Adrenal gland (tissue), 12 donors: ENCODE data around the gene FAS. TPM values are rescaled to one million over a fixed set of nuclear protein-coding genes. Genes with fewer than 3 reads are reported as not detected.
A peak's percentile ranks its signal among the peaks of the same experiment; 100 is the strongest.

ENCODE experiments used
- DNase-seq, 7 donors: peaks; one replicate each; pipeline ENCODE4 v3.0.0-alpha.2; 2019 to 2020
- H3K27ac ChIP-seq, 5 donors: fragments of 200-600 bp; sonication (generic) in 4 of 5; 1 replicate in 3 of 5; 2 replicates in 2 of 5; pipeline versions ENCODE4 v1.5.1 to v1.8.0; 2016 to 2020; ENCODE audit warnings: mild to moderate bottlenecking in 1 of 5
- H3K27me3 ChIP-seq: fragments of 200-600 bp; 2 replicates; pipeline ENCODE4 v1.8.0; 2021
- H3K36me3 ChIP-seq, 2 donors: fragments of 200-600 bp; replicated peaks in 1 of 2; 1 replicate in 1 of 2; 2 replicates in 1 of 2; pipeline versions ENCODE4 v1.5.1 to v1.8.0; 2018 to 2022
- H3K4me1 ChIP-seq, 2 donors: fragments of 200-600 bp; replicated peaks in 1 of 2; 1 replicate in 1 of 2; 2 replicates in 1 of 2; pipeline versions ENCODE4 v1.5.1 to v1.8.0; 2018 to 2021
- H3K4me3 ChIP-seq, 4 donors: fragments of 200-600 bp; sonication (generic) in 3 of 4; one replicate each; pipeline ENCODE4 v1.5.1; 2016 to 2018
- H3K9me3 ChIP-seq, 3 donors: fragments of 200-600 bp; sonication (generic) in 1 of 3; replicated peaks in 1 of 3; 1 replicate in 2 of 3; 2 replicates in 1 of 3; pipeline versions ENCODE4 v1.5.1 to v1.8.0; 2016 to 2021
- CTCF ChIP-seq, 6 experiments: fragments of 450-650 bp in 4 of 6; fragments of 200-600 bp in 2 of 6; sonication (generic) in 1 of 6; IDR thresholded peaks; 1 replicate in 5 of 6; 2 replicates in 1 of 6; pipeline versions ENCODE4 v1.5.1 to v1.8.0; 2016 to 2021; ENCODE audit warnings: antibody characterized with exemption in 6 of 6, mild to moderate bottlenecking in 2 of 6, moderate library complexity in 1 of 6
- POLR2A ChIP-seq, 2 donors: fragments of 450-650 bp; IDR thresholded peaks; one replicate each; pipeline ENCODE4 v1.6.1; 2017; ENCODE audit warnings: antibody characterized with exemption in 2 of 2, mild to moderate bottlenecking in 2 of 2, moderate library complexity in 1 of 2
- WGBS, 4 donors: extraction: QIAGEN DNeasy Blood & Tissue Kit in 2 of 4; methylation state at CpG; one replicate each; pipeline versions ENCODE4 v1.1.5 to v1.1.7; 2013 to 2017; 5-methylcytosine and 5-hydroxymethylcytosine counted together
- intact Hi-C, 2 donors: fragments of 100-400 bp; cut with DNase I; formaldehyde crosslinking; loops; one replicate each; pipeline versions ENCODE4 v1.14.1 to v1.15.0; 2022 to 2023
- polyA plus RNA-seq, 3 donors: library from polyadenylated mRNA; stranded (reverse); fragments of 200-250 nt in 2 of 3; fragments of 350-450 nt in 1 of 3; fragmentation: Illumina TruSeq in 1 of 3; extraction: RNeasy Lipid Tissue Mini Kit (QIAGEN cat#74804) in 1 of 3; gene quantifications; one replicate each; pipeline ENCODE4 v1.2.3, GENCODE V29; 2013 to 2014
- total RNA-seq, 9 donors: library from RNA; depleted of rRNA in 4 of 9; stranded (reverse); fragments of >200 nt in 4 of 9; fragments of 120-200 nt in 1 of 9; fragmentation: NEBNext Ultra II Directional in 1 of 9; extraction: Animal tissue kit (Norgen Biotek cat#: 25700) in 1 of 9; gene quantifications; one replicate each; pipeline versions ENCODE4 v1.1.0 to v1.2.4, GENCODE V29; 2013 to 2023
- donor health status: healthy with polysubstance abuse.
- donor health status: Bipolar disorder and iron deficiency.
- donor health status: DM: yes; HTN: yes; CAD: no.
- donor health status: DM: no; HTN: no; CAD: no.
- donor health status: DM: no; HTN: no; CAD: no.
- donor health status: DM: yes; HTN: yes; CAD: no.

The FAS gene
- total and polyA plus RNA-seq, 12 donors, result 9.8 to 236 (median 49.5) TPM

DNA sequence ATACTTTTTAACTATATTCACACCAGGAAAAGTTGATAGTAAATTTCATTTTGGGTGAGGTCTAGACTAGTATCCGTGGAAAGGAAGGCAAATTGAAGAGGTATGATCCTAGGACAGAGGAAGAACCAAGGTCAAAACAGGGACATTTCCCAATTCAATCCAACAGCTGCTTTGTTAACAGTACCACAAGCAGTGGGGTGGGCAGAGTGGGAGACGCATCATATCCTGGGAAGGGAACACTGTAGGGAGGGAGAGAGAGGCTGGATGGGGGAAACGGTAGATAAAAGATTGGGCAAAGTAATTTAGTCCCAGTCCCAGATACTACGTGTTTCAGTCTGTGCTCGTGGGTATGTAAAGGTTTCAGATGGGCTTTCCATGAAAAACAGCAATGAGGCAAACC is 9.2 kb upstream of the FAS start:
- Histone ChIP-seq H3K9me3 (no peaks in the 10 kb centered on the region), H3K27me3 (no peaks in the 10 kb centered on the region), H3K36me3 (no peaks in the 10 kb centered on the region), H3K27ac (peak overlapping the region in 3 of 5 donors; percentile 54 to 68 (median 55)), H3K4me1 (peaks cover 28 to 46% of the 10 kb centered on the region in 2 donors), H3K4me3 (no peak overlapping the region)
- DNase-seq, result no peak
- 73 to 84% (median 77%) methylated on average over 5 of the region's 5 CpGs for WGBS, 4 donors
- intact Hi-C loops, result no loop called here
- no peak for TF ChIP-seq POLR2A (IDR thresholded peaks at IDR 0.05)
- no peak for TF ChIP-seq CTCF (IDR thresholded peaks at IDR 0.05)

DNA sequence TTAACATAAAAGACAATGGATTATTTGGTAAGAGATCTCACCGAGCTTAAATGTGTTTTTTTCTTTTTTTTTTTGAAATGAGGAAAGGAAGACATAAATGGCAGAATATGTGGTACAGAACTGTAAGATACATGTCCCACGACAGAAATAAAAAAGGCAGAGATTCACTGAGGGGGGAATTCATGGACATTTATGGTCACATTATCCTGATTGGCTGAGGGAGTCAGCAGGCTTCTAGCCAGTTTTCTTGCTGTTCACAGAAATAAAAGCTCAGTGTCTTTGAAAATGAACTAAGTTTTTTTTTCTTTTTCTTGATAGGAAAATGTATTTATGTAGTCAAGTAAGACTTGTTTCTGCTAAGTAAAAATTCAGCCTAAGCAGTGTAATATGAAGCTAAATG is 8.2 kb upstream of the FAS start:
- Histone ChIP-seq H3K4me1 (peaks cover 28 to 55% of the 10 kb centered on the region in 2 donors), H3K27me3 (no peaks in the 10 kb centered on the region), H3K27ac (no peak overlapping the region), H3K36me3 (no peaks in the 10 kb centered on the region), H3K4me3 (no peak overlapping the region), H3K9me3 (no peaks in the 10 kb centered on the region)
- WGBS, 4 donors, result 67 to 83% (median 72%) methylated on average over 2 of the region's 2 CpGs
- DNase-seq, result no peak
- TF ChIP-seq CTCF (IDR thresholded peaks at IDR 0.05) (no peak), POLR2A (IDR thresholded peaks at IDR 0.05) (no peak)
- intact Hi-C loops, result no loop called here

DNA sequence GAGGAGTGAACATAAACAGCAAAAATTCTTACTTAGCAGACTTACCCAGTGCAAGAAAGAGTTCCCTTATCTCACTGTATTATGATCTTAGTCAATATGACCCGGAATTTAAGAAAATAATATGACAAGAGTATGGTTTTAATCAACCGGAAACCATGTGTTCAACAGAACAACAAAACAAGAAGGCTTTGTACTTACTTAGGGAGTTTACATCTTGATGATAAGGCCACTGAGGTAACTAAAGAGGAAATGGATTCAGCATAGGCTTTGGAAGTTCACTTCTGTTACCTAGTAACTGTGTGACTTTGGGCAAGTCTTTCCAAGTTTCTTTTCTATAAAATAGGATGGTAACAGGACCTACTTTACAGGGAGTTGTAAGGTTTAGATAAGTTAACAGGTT is 7.4 kb upstream of the FAS start:
- Histone ChIP-seq H3K36me3 (no peaks in the 10 kb centered on the region), H3K27me3 (no peaks in the 10 kb centered on the region), H3K9me3 (no peaks in the 10 kb centered on the region), H3K27ac (no peak overlapping the region), H3K4me1 (peaks cover 28 to 59% of the 10 kb centered on the region in 2 donors), H3K4me3 (no peak overlapping the region)
- DNase-seq, result no peak
- TF ChIP-seq POLR2A (IDR thresholded peaks at IDR 0.05), result no peak
- TF ChIP-seq CTCF (IDR thresholded peaks at IDR 0.05), result no peak
- 48 to 74% (median 66%) methylated on average over 2 of the region's 2 CpGs for WGBS, 4 donors
- intact Hi-C loops, result no loop called here

GRCh38 chr10:88983939-88984338 is 6.7 kb upstream of the FAS start:
- TF ChIP-seq CTCF (IDR thresholded peaks at IDR 0.05), result no peak
- TF ChIP-seq POLR2A (IDR thresholded peaks at IDR 0.05), result no peak
- intact Hi-C loops, result no loop called here
- H3K27me3 ChIP-seq, result no peaks in the 10 kb centered on the region
- peaks cover 21 to 57% of the 10 kb centered on the region in 2 donors for H3K4me1 ChIP-seq
- H3K4me3 ChIP-seq, result no peak overlapping the region
- DNase-seq, result no peak
- WGBS, 4 donors, result 75 to 91% (median 86%) methylated on average over 1 of the region's 1 CpG
- no peak overlapping the region for H3K27ac ChIP-seq
- no peaks in the 10 kb centered on the region for H3K36me3 ChIP-seq
- no peaks in the 10 kb centered on the region for H3K9me3 ChIP-seq
